Measurements from ENCODE around the gene WDR88. TPM values are rescaled to one million over a fixed set of nuclear protein-coding genes. Genes with fewer than 3 reads are reported as not detected.
A peak's percentile ranks its signal among the peaks of the same experiment; 100 is the strongest.
"Not testable (repeated sequence)": the region's sequence is repeated elsewhere in the genome, so short reads cannot be mapped to it uniquely, and the experiment has no call there.

The WDR88 gene
- total RNA-seq, 1 donor from 2014 or later = not detected

GRCh38 chr19:33118643-33119042 lies 13.3 kb upstream of the WDR88 start:
- Histone ChIP-seq H3K36me3 (ENCODE audit: control insufficient read depth, insufficient read depth, low read length) (peaks cover 1% of the 10 kb centered on the region), H3K4me3 (ENCODE audit: low read depth, low read length) (no peak overlapping the region)
- TF ChIP-seq CTCF (IDR thresholded peaks at IDR 0.05; ENCODE audit: insufficient read depth, low read length, poor library complexity, severe bottlenecking) = no peak

GRCh38 chr19:33124207-33125098 lies 7.5 kb upstream of the WDR88 start:
- no peak for TF ChIP-seq CTCF (IDR thresholded peaks at IDR 0.05; ENCODE audit: insufficient read depth, low read length, poor library complexity, severe bottlenecking)
- no peak overlapping the region for H3K4me3 ChIP-seq (ENCODE audit: low read depth, low read length)
- no peaks in the 10 kb centered on the region for H3K27me3 ChIP-seq (ENCODE audit: control insufficient read depth, insufficient read depth, low read length)
- no peak for DNase-seq (ENCODE audit: low read depth)
- peaks cover 1% of the 10 kb centered on the region for H3K36me3 ChIP-seq (ENCODE audit: control insufficient read depth, insufficient read depth, low read length)

More at GRCh38 chr19:33118643-33119042, 13.3 kb upstream of the WDR88 start:
- DNase-seq (ENCODE audit: low read depth) = no peak
- no peaks in the 10 kb centered on the region for H3K27me3 ChIP-seq (ENCODE audit: control insufficient read depth, insufficient read depth, low read length)

- Histone ChIP-seq H3K36me3 (ENCODE audit: control insufficient read depth, insufficient read depth, low read length) (peaks cover 1% of the 10 kb centered on the region), H3K27me3 (ENCODE audit: control insufficient read depth, insufficient read depth, low read length) (no peaks in the 10 kb centered on the region), H3K4me3 (ENCODE audit: low read depth, low read length) (no peak overlapping the region)
- TF ChIP-seq CTCF (IDR thresholded peaks at IDR 0.05; ENCODE audit: insufficient read depth, low read length, poor library complexity, severe bottlenecking) = peak; percentile 84
- DNase-seq (ENCODE audit: low read depth) = no peak
Measured at GRCh38 chr19:33125929-33126388, 6.0 kb upstream of the WDR88 start.

- H3K36me3 ChIP-seq (ENCODE audit: control insufficient read depth, insufficient read depth, low read length); H3K27me3 ChIP-seq (ENCODE audit: control insufficient read depth, insufficient read depth, low read length); DNase-seq (ENCODE audit: low read depth); H3K4me3 ChIP-seq (ENCODE audit: low read depth, low read length): not testable (repeated sequence)
Measured at GRCh38 chr19:33126712-33127111, 5.2 kb upstream of the WDR88 start.

GRCh38 chr19:33129901-33130300 lies 2.0 kb upstream of the WDR88 start:
- Histone ChIP-seq H3K27me3 (ENCODE audit: control insufficient read depth, insufficient read depth, low read length) (peaks cover 3% of the 10 kb centered on the region), H3K36me3 (ENCODE audit: control insufficient read depth, insufficient read depth, low read length) (no peaks in the 10 kb centered on the region), H3K4me3 (ENCODE audit: low read depth, low read length) (no peak overlapping the region)
- DNase-seq (ENCODE audit: low read depth) = no peak
- no peak for TF ChIP-seq CTCF (IDR thresholded peaks at IDR 0.05; ENCODE audit: insufficient read depth, low read length, poor library complexity, severe bottlenecking)

- no peak for TF ChIP-seq CTCF (IDR thresholded peaks at IDR 0.05; ENCODE audit: insufficient read depth, low read length, poor library complexity, severe bottlenecking)
- no peak for DNase-seq (ENCODE audit: low read depth)
Measured at GRCh38 chr19:33130433-33130832, 1.5 kb upstream of the WDR88 start.

More at GRCh38 chr19:33130433-33130832, 1.5 kb upstream of the WDR88 start:
- H3K4me3 ChIP-seq (ENCODE audit: low read depth, low read length) = no peak overlapping the region
- H3K27me3 ChIP-seq (ENCODE audit: control insufficient read depth, insufficient read depth, low read length) = peaks cover 5% of the 10 kb centered on the region
- H3K36me3 ChIP-seq (ENCODE audit: control insufficient read depth, insufficient read depth, low read length) = no peaks in the 10 kb centered on the region
